HG02763 (cell line): ENCODE data around the gene RNGTT.
"Not testable (repeated sequence)": the region's sequence is repeated elsewhere in the genome, so short reads cannot be mapped to it uniquely, and the experiment has no call there.

Experiments used
- ATAC-seq: cut with Tn5 transposase; IDR thresholded peaks from one replicate; pipeline ENCODE4 v1.9.1; 2021; ENCODE audit warnings: mild to moderate bottlenecking, moderate library complexity; ENCODE audit not compliant: unreplicated experiment

RNGTT gene

DNA sequence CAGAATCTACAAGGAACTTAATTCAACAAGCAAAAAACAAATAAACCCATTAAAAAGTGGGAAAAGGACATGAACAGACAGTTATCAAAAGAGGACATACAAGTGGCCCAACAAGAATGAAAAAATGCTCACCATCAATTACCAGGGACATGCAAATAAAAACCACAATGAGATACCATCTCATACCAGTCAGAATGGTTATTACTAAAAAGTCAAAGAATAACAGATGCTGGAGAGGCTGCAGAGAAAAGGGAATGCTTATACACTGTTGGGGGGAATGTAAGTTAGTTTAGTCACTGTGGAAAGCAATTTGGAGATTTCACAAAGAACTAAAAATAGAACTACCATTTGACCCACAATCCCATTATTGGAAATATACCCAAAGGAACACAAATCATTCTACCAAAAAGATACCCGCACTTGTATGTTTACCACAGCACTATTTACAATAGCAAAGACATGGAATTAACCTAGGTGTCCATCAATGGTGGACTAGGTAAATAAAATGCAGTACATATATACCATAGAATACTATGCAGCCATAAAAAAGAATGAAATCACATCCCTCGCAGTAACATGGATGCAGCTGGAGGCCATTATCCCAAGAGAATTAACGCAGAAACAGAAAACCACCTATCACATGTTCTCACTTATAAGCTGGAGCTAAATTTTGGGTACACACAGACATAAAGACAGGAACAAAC lies 48.4 kb downstream of the RNGTT start:
- no peak for ATAC-seq

DNA sequence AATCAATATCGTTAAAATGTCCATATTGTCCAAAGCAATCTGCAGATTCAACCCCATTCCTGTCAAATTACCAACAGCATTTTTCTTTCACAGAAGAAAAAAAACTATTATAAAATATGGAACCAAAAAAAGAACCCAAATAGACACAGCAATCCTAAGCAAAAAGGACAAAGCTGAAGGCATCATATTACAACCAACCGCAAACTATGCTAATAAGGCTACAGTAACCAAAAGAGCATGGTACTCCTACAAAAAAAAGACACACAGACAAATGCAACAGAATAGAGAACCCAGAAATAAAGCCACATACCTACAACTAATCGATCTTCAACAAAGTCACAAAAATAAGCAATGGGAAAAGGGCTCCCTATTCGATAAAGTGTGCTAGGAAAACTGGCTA lies 49.2 kb downstream of the RNGTT start:
- ATAC-seq: no peak

GRCh38 chr6:88913471-88913870 lies 49.9 kb downstream of the RNGTT start:
- no peak for ATAC-seq

- no peak for ATAC-seq
Measured at GRCh38 chr6:88910922-88911778, 52.3 kb downstream of the RNGTT start.

- no peak for ATAC-seq
Measured at GRCh38 chr6:88908598-88909548, 54.5 kb downstream of the RNGTT start.

- ATAC-seq: not testable (repeated sequence)
Measured at GRCh38 chr6:88907148-88907547, 56.3 kb downstream of the RNGTT start.

DNA sequence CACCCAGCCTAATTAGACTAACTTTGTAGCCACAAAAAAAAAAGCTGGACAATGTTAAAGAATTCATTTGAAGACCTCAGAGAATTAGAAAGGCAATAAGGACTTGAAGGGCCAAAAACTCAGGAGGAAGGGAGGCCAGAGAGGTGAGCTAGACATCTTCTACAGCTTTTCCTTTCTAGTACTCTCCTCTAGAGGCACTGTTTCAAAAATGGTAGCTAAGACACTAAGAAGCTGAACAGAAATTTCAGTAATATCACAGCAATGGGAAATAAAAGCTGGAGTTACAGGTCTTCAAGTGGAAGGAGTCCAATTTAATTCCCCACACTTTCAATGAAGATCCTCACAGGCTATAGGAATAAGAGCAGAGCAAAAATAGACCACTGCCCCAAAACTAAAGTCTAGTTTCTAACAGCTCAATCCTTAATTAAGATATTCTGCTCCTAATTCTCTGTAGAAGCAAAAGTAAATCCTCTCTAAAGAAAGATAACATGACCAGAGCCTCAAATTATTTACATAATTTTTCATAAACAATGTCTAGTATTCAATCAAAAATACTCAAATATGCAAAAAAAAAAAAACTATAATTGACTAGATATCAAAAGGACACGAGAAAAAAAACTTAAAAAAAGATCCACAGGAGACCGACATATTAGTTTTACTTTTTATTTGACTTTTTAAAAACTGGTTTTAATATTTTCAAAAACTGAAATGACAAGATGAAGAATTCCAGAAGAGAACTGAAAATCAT lies 63.7 kb downstream of the RNGTT start:
- ATAC-seq: no peak

- no peak for ATAC-seq
Measured at GRCh38 chr6:88895911-88896310, 67.5 kb downstream of the RNGTT start.

- ATAC-seq: no peak
Measured at GRCh38 chr6:88890860-88891845, 72.3 kb downstream of the RNGTT start.

GRCh38 chr6:88890394-88890793 lies 73.0 kb downstream of the RNGTT start:
- ATAC-seq: no peak

DNA sequence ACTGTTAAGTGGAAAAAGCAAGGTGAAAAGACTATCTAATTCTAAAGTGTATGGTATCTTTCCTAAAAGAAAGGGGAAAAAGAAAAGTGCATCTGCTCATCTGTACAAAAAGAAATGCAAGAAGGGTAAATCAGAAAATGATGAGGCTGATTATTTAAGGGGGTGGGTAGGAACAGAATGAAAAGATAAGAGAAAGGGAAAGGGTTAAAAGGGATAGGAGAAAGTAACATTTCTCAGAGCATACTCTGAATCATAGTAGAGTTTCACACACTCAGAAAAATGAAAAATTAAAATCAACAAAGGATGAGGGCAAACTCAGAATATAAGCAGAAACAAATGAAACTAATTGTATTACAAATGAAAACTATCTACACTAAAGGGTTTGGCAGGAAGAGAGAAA lies 79.1 kb downstream of the RNGTT start:
- no peak for ATAC-seq

GRCh38 chr6:88882536-88882935 lies 80.9 kb downstream of the RNGTT start:
- ATAC-seq: no peak

- ATAC-seq: no peak
Measured at GRCh38 chr6:88881451-88881850, 82.0 kb downstream of the RNGTT start.

DNA sequence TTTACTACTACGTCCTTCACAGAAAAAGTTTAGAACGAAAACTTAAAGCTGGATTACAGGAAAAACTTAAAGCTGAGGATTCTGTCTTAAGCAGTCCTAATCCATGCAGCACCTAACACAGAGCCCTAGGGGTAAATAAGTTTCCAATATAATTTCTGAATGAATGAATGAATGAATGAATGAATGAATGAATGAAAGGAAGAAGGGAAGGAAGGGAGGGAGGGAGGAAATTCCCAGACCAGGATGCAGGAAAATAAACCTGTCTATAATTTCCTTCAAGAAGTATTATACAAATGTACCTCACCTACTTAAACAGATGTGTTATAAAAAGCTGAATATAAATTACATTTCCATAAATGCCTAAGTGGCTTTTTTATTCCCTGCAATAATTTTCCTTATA lies 83.4 kb downstream of the RNGTT start:
- ATAC-seq: no peak

DNA sequence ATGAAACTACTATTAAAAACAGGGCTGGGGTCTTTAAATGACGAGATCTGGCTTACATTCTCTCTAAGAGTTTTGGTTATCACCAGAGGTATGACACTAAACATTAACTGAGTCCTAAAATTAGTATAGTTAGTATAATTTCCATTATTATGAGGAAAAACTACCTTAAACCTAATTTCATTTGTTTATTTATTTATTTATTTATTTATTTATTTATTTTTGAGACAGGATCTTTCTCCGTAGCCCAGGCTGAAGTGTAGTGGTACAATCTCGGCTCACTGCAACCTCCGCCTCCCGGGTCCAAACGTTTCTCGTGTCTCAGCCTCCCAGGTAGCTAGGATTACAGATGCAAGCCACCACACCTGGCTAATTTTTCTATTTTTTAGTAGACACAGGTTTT lies 85.5 kb downstream of the RNGTT start:
- no peak for ATAC-seq

DNA sequence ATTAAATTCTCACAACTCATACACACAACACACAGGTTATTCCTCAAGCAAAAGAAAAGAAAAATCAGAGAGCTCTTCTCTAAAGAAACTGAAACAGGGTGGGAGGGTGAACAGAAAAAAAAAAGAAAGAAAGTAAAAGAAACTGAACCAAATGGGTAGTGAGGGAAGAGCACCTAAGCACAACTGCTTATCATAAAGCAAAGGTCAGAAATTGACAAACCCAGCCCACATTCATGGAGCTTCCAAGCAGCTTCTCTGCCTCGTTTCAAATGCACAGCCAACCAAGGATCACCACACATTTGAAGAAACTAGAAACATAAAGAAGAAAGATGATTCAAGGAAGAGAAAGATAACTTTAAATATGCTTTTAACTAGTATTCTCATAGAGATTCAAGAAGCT lies 90.5 kb downstream of the RNGTT start:
- no peak for ATAC-seq

DNA sequence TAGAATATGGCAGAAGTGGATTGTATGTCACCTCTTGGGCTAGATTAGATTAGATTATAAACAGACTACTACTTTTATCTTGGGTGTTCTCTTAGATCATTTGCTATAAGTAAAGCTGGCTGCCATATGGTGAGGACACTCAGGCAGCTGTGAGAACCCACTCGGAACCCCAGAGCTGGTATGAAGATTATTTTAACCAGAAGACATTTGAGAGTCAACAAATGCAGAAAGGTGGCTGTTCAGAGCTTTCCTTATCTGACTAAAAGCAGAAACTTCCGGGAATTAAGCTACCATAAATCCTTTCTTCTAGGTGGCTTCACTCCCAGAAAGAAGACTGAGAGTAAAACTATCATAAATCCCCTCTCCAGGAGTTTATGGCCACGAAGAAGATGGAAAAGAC lies 91.9 kb downstream of the RNGTT start:
- no peak for ATAC-seq

DNA sequence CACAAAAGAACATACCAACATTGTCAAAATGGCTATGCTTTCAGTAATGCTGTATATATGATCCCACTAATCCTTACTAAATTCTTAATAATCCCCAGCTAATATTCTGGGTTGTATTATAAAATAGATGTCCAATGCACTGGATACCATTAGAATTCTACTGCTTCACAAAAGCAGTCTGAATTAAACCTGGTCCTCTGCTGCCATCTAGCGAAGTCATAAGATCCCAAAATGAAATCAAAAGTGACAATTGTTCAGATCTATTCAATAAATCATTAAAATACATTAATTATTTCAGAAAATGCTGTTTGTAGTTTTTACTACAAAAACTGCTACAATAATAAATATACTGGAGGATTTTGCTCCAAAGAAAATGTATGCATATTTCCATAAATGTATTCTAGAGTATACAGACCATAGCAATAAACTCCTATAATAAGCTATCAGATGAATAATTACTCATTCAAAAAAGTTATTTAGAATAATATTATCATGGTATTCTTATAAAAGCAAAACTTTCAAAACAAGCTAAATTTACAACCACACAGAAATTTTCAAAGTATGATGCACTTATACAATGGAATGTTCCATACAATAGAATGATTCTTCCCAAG lies 92.6 kb downstream of the RNGTT start:
- ATAC-seq: no peak
